Gastrocnemius medialis (tissue), 4 donors: Measurements from ENCODE around the gene GRM6.

Experiments
- POLR2A ChIP-seq, 2 donors: fragments of 450-650 bp; IDR thresholded peaks; one replicate each; pipeline ENCODE4 v1.6.1; 2017; ENCODE audit warnings: antibody characterized with exemption in 2 of 2, mild to moderate bottlenecking in 2 of 2, moderate library complexity in 2 of 2
- TF ChIP-seq, protein P1 (sequence below), 5 experiments: fragments of 450-650 bp in 3 of 5; fragments of 200-600 bp in 2 of 5; sonication (generic) in 2 of 5; IDR thresholded peaks in 4 of 5; conservative IDR thresholded peaks in 1 of 5; 1 replicate in 4 of 5; 2 replicates in 1 of 5; pipeline ENCODE4 v1.5.1; 2016 to 2019; ENCODE audit warnings: antibody characterized with exemption in 5 of 5, mild to moderate bottlenecking in 3 of 5, moderate library complexity in 3 of 5

DNA sequence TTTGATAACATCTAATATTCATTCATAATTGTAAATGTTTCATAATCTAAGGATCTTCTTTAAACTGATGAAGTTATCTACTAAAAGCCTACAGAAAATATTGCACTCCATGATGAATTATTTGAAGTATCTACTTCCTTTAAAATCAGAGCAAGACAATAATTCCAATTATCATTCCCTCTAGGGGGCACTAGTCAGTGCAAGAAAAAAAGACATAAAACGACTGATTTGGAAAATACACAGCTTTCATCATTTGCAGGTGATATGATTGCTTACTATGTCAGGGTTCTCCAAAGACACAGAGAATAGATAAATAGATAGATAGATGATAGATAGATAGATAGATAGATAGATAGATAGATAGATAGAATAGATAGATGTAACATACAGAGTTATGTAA, 13.5 kb upstream of the GRM6 start:
- TF ChIP-seq, protein P1, sequence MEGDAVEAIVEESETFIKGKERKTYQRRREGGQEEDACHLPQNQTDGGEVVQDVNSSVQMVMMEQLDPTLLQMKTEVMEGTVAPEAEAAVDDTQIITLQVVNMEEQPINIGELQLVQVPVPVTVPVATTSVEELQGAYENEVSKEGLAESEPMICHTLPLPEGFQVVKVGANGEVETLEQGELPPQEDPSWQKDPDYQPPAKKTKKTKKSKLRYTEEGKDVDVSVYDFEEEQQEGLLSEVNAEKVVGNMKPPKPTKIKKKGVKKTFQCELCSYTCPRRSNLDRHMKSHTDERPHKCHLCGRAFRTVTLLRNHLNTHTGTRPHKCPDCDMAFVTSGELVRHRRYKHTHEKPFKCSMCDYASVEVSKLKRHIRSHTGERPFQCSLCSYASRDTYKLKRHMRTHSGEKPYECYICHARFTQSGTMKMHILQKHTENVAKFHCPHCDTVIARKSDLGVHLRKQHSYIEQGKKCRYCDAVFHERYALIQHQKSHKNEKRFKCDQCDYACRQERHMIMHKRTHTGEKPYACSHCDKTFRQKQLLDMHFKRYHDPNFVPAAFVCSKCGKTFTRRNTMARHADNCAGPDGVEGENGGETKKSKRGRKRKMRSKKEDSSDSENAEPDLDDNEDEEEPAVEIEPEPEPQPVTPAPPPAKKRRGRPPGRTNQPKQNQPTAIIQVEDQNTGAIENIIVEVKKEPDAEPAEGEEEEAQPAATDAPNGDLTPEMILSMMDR (IDR thresholded peaks at IDR 0.05 in 4 of 5, conservative IDR thresholded peaks at IDR 0.05 in 1 of 5), result no peak
- no peak for TF ChIP-seq POLR2A (IDR thresholded peaks at IDR 0.05)
